SH-SY5Y (cell line): ENCODE data around the gene ADAM15.

ENCODE experiments used
- GATA2 ChIP-seq: IDR thresholded peaks from 2 replicates; pipeline ENCODE4 v1.6.1; 2011; ENCODE audit warnings: mild to moderate bottlenecking, low read depth, low read length
- GATA3 ChIP-seq: IDR thresholded peaks from 2 replicates; pipeline ENCODE4 v1.6.1; 2011; ENCODE audit warnings: low read depth, mild to moderate bottlenecking, low read length, moderate library complexity

Gene ADAM15

DNA sequence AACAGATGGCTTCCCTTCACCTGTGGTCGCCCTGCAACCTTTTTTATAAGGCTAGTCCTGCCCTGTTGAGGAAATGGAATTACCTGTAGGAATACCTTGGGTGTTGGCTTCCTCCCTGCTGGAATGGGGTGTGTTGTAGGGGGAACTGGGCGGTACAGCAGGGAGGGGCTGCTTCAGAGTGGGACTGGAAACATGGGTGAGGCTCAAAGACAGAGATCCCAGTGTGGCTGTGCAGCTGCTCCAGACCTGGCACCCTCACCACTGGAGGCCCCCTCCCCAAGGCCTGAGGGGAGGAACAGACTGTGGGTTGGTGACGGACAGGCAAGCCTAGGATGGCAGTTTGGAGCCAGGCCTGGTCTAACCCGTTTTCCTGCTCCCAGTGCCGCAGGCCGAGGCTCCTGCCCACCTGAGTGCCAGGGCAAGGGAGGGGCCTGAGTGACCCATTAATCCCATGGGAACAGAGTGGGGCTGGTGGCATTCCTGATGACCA, 32.0 kb downstream of the ADAM15 start:
- TF ChIP-seq GATA2, result no peak
- no peak for TF ChIP-seq GATA3

GRCh38 chr1:155083865-155084721, 33.0 kb downstream of the ADAM15 start:
- TF ChIP-seq GATA3 (no peak), GATA2 (no peak)

DNA sequence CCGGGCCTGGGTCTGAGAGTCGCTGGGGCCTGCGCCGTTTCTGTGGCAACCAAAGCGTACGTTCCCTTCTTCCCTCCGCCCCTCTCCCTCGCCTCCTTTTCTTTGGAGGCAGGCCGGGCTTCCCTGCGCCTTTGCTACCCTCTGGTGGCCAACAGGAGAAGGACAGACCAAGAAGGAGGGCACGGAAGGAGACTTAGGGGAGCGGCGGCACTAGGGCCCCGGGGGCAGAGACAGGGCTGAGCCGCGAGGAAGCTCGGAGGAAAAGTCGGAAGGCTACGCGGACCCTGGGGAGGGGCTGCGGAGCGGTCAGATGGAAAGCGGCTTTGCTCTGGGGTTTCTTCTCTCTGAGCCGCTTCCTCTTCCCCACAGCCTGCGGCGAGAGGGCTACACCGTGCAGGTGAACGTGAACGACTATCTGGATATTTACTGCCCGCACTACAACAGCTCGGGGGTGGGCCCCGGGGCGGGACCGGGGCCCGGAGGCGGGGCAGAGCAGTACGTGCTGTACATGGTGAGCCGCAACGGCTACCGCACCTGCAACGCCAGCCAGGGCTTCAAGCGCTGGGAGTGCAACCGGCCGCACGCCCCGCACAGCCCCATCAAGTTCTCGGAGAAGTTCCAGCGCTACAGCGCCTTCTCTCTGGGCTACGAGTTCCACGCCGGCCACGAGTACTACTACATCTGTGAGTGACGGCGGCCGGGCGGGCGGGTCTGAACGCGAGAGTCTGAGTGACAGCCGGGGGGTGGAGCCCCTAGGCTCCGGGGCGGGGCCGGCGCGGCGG, 33.8 kb downstream of the ADAM15 start:
- TF ChIP-seq GATA2 (no peak; the same call in 1 of the 2 replicates), GATA3 (no peak)

DNA sequence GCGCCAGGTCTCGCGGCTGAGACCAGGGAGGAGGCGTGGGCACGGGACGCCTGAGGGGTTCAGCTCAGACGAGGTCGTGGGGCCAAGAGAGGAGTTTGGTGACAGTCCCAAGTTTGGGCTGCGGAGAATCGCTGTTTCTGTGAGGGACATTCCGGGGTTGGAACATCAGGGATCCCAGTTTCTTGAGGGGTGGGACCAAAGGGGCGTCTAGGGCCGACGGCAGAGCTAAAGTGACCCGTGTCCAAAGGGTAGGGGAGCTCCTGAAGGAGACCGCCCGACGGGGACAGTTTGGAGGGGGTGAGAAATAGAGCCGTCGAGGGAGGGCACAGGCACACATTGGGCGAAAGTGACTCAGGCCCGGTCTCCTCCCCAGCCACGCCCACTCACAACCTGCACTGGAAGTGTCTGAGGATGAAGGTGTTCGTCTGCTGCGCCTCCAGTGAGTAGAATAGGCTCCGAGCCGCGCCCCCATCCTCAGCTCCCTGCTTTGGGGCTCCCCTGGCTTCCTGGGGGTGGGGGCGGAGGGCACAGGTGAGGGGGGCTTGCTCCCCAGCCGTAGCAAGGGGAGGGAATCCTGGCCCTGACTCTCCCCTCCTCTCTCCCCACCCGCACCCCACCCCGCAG, 34.5 kb downstream of the ADAM15 start:
- TF ChIP-seq GATA3 (no peak), GATA2 (no peak)

DNA sequence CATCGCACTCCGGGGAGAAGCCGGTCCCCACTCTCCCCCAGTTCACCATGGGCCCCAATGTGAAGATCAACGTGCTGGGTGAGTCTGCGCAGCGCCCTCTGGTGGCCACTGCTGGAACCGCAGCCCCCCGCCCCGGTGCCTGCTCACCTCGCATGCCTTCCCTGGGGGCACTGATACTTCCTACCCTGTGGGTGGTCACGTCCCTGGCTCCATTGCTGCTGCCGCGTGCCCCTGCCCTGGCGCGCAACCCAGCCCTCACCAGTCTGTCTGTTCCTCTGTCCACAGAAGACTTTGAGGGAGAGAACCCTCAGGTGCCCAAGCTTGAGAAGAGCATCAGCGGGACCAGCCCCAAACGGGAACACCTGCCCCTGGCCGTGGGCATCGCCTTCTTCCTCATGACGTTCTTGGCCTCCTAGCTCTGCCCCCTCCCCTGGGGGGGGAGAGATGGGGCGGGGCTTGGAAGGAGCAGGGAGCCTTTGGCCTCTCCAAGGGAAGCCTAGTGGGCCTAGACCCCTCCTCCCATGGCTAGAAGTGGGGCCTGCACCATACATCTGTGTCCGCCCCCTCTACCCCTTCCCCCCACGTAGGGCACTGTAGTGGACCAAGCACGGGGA, 35.1 kb downstream of the ADAM15 start:
- TF ChIP-seq GATA3 (no peak), GATA2 (no peak)

DNA sequence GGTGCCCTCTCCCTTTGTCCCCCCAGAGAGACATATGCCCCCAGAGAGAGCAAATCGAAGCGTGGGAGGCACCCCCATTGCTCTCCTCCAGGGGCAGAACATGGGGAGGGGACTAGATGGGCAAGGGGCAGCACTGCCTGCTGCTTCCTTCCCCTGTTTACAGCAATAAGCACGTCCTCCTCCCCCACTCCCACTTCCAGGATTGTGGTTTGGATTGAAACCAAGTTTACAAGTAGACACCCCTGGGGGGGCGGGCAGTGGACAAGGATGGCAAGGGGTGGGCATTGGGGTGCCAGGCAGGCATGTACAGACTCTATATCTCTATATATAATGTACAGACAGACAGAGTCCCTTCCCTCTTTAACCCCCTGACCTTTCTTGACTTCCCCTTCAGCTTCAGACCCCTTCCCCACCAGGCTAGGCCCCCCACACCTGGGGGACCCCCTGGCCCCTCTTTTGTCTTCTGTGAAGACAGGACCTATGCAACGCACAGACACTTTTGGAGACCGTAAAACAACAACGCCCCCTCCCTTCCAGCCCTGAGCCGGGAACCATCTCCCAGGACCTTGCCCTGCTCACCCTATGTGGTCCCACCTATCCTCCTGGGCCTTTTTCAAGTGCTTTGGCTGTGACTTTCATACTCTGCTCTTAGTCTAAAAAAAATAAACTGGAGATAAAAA, 35.9 kb downstream of the ADAM15 start:
- TF ChIP-seq GATA2 (no peak), GATA3 (no peak)

GRCh38 chr1:155091071-155092051, 40.2 kb downstream of the ADAM15 start:
- TF ChIP-seq GATA2, result no peak
- no peak for TF ChIP-seq GATA3

DNA sequence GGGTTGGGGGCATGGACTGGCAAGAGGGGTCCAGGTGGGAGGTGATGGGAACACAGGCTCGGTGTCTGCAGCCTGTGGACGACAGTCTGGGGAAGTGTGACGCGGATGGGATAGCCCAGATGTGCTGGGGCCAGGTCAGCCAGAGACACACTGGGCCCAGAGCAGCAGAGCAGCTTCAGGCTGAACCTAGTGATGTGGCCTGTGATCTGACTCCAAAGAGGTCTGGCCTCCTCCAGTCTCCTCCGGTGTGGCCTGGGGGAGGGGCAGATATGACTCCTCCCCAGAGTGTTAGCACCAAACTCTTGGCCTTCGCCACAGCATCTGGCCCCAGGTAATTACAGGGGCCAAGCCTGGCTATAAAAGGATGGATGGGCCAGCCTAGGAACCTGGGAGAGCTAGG, 41.0 kb downstream of the ADAM15 start:
- TF ChIP-seq GATA3, result no peak
- no peak for TF ChIP-seq GATA2

DNA sequence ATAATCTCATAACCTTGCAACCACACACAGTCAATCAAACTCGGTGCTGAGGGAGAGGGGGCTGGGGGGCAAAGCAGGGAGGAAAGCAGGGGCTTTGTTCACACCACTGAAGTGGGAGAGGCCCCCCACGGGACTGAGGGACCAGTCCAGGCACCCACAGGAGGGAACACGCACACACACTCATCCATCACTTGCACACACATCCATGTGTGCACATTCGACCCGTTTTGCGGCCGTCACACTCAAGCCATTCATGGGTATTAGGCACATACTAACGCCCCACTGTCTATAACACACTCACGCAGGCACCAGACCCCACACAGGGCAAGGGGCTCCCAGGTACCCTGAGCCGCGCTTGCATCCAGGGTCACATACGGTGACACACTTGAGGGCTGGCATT, 41.5 kb downstream of the ADAM15 start:
- no peak for TF ChIP-seq GATA2
- TF ChIP-seq GATA3, result no peak

DNA sequence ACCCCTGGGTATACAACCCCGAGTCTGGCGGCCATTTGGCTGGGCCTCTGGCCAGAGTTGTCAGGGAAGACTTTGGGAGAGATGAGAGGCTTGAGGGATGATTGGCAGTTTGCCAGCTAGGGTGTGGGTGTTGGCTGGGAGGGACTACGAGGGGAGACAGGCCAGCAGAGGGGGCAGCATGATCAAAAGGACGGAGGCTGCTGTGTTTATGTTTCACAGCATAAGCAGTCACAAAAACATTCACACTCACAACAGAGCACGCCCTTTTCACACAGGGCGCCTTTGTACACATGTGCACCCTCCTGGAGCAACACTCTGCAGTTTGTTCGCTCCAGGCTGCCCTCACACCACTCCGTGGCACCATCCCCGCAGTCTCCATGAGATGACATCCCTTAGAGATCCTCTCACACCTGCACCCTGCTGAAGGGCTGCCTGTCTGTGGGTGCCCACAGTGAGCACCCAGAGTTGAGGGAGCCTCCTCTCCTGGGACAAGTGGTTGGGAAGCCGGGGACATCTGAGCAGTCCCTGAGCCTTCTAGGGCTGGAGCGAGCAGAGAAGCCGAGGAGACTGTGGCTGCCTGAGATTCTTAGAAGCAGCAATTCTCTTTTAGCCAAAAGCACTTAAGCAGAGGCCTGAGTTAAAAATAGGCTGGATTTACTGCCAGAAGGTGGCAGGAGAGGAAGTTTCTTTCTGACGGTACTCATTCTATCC, 43.0 kb downstream of the ADAM15 start:
- no peak for TF ChIP-seq GATA2
- no peak for TF ChIP-seq GATA3

DNA sequence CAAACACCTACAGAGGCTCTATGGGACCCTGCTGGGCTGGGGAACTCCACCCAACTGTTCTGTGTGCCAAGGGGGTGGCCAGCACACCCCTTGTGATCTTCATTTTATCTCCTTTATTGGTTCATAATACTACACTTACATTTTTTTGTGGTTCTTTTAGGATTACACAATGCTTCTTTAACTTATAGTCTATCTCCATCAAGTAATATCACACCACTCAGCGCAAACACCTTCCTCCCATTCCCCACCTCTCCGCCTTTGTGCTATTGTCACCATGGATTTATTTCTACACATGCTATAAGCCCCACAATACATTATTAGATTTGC, 43.5 kb downstream of the ADAM15 start:
- TF ChIP-seq GATA2 (no peak), GATA3 (no peak)

GRCh38 chr1:155099331-155099730, 48.2 kb downstream of the ADAM15 start:
- no peak for TF ChIP-seq GATA3
- TF ChIP-seq GATA2, result no peak

DNA sequence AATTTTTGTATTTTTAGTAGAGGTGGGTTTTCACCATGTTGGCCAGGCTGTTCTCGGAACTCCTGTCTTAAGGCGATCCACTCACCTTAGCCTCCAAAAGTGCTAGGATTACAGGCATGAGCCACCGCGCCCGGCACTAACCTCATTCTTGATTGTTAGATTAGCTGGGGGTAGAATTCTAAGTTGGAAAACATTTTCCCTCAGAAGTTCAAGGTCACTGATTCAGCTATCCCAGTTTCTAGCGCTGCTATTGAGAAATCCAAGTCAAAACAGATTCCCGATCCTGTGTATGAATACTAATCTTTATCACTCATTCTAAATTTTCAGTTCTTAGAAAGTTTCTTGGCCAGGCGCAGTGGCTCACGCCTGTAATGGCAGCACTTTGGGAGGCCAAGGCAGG, 52.2 kb downstream of the ADAM15 start:
- TF ChIP-seq GATA2 (no peak), GATA3 (no peak)
